GM12874 (cell line): Measurements from ENCODE around the gene RALB.

Source experiments
- CTCF ChIP-seq: IDR thresholded peaks from 2 replicates; pipeline ENCODE4 v1.5.1; 2011; ENCODE audit warnings: low read depth, mild to moderate bottlenecking, control low read depth, low read length, moderate library complexity; ENCODE audit not compliant: insufficient read depth

The RALB gene

GRCh38 chr2:120208381-120209353 is 44.0 kb upstream of the RALB start:
- TF ChIP-seq CTCF = no peak

- TF ChIP-seq CTCF = no peak
Observed at GRCh38 chr2:120209427-120210269, 43.0 kb upstream of the RALB start.

GRCh38 chr2:120210270-120210693 is 42.4 kb upstream of the RALB start:
- no peak for TF ChIP-seq CTCF

GRCh38 chr2:120218181-120218580 is 34.5 kb upstream of the RALB start:
- no peak for TF ChIP-seq CTCF

GRCh38 chr2:120219291-120219690 is 33.4 kb upstream of the RALB start:
- TF ChIP-seq CTCF = no peak

GRCh38 chr2:120219766-120220165 is 32.9 kb upstream of the RALB start:
- no peak for TF ChIP-seq CTCF

GRCh38 chr2:120220756-120221155 is 31.9 kb upstream of the RALB start:
- TF ChIP-seq CTCF = no peak
